GDM1 (cell line): ENCODE data around the gene ZNF385A.

Experiments
- DNase-seq: peaks from one replicate; lab custom pipeline; 2025; lab: John Stamatoyannopoulos, UW

ZNF385A gene, protein sequence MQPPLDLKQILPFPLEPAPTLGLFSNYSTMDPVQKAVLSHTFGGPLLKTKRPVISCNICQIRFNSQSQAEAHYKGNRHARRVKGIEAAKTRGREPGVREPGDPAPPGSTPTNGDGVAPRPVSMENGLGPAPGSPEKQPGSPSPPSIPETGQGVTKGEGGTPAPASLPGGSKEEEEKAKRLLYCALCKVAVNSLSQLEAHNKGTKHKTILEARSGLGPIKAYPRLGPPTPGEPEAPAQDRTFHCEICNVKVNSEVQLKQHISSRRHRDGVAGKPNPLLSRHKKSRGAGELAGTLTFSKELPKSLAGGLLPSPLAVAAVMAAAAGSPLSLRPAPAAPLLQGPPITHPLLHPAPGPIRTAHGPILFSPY

DNA sequence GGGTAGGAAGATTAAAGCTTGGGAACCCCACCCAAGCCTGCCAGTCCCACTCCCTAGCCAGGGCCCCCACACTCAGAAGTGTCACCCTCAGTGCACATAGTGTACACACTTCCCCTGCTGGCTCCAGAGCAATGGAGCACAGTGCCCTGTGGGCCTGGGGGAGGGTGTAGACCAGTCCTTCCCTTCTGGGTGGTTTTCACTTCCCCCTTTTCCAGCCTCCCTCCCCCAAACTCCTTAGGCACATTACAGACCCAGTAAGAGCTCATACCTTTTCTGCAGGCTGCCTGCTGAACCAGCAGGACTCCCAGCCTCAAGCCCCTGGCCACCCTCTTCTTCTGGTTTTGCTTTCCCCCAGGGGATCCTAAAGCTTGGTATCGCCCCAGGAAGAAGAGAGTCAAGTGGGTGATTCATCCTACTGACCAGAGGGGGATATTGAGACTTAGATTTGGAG lies at the start of gene ZNF385A:
Gene ZNF385A, minus strand, starts transcription at position 143 of the 451 bp plus-strand sequence. CDS start 219 bp downstream, outside the sequence.
- peak; percentile 84 for DNase-seq

DNA sequence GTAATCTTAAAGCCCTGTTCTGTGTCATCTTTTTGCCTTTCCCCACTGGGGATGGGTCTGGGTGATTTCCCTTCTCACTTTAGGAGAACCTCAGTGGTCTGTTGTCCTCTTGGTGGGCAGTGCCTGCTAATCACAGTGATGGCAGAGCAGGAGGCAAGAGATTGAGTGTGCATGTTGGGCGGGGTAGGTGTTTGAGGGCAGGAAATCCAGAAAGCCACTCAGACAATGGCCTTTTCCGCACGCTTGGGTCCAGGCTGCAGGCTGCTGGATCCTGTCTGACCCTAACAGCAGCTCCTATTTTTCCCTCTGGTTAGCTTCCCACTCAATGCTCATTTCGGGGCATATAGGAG lies 48.3 kb upstream of the ZNF385A start:
- DNase-seq: no peak

DNA sequence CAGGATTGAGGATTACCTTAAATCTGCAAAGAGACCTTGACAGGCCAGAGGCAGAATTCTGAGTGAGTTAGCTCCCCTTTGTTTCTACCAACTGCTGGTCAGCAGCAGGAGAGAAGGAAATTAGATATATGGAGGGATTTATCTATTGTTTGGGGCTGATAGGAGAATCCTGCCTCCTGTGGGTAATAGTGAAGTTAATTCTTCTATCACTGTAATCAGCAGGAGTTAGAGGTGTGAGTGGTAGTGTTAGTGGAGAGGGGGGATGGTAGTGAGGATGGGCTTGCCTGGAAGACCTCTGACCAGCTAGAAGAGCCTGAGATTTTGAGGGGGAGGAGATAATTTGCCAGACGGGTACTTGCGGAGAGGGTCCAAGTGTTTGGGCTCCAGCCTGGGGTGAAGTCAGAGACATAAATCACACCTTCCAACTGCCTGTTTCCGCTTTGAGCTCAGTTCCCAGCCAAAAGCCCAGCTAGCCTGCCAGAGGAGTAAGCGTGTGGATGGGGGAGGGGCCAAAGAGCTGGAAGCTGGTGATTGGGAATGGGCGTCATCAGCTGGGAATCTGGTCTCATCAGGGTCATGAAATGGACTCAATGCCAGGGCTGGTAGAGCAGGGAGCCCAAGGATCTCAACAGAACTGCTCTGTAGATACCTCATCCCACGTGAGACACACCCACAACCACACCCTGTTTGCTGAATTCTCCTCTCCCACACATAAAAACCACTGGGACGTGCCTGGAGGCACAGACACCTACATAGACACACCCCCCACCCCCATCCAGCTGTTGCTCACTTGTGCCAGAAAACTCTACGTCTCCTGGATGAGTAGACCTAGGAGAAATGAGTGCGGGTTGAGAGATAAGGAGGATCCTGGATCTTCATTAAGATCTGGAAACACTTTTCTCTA lies 47.6 kb upstream of the ZNF385A start:
- no peak for DNase-seq

DNA sequence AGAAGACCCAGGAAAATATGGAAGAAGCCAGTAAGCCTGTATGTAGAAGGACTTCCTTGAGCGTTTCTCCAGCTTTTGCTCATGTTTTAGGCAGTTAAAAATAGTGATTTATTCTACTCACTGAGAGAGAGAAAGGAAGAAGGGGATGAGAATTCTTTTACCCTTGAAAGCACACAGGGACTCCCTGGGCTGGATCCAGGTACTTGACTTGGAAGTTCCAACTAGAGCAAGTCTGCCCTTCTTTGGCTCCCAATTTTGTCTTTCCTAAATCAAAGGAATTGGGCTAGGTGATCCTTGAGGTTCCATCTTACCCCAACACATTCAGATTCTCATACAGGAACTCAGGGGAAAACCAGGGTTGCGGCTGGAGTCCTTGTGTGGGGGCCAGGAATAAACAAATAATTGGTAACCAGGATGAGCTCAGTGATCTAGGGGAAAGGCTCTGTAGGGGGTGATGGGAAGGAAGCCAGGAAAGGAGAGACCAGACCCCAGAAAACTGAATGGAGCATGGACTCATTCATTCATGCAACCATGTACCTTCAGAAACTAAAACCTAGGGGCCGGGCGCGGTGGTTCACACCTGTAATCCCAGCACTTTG lies 46.0 kb upstream of the ZNF385A start:
- no peak for DNase-seq

DNA sequence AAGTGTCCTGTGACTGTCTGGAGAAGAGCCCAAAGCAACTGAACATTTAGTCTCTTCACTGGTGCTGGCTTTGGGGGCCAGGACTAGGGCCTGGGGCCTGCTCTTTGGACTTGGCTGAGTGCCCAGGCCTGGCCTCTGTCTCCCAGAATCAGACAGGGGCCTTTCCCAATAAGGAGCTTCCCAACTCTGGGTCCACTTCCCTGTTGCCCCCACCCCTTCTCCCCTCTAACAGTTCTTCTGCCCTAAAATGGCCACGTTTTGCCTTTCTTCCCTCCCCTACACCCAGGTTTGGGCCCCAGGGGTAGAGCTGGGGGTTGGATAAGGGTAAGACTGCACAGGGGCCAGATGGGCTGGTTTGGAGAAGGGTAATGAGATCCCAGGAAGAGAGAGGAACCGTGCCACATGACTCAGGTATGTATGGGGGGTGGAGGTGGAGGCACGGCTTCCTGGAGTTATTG lies 44.5 kb upstream of the ZNF385A start:
- DNase-seq: no peak

DNA sequence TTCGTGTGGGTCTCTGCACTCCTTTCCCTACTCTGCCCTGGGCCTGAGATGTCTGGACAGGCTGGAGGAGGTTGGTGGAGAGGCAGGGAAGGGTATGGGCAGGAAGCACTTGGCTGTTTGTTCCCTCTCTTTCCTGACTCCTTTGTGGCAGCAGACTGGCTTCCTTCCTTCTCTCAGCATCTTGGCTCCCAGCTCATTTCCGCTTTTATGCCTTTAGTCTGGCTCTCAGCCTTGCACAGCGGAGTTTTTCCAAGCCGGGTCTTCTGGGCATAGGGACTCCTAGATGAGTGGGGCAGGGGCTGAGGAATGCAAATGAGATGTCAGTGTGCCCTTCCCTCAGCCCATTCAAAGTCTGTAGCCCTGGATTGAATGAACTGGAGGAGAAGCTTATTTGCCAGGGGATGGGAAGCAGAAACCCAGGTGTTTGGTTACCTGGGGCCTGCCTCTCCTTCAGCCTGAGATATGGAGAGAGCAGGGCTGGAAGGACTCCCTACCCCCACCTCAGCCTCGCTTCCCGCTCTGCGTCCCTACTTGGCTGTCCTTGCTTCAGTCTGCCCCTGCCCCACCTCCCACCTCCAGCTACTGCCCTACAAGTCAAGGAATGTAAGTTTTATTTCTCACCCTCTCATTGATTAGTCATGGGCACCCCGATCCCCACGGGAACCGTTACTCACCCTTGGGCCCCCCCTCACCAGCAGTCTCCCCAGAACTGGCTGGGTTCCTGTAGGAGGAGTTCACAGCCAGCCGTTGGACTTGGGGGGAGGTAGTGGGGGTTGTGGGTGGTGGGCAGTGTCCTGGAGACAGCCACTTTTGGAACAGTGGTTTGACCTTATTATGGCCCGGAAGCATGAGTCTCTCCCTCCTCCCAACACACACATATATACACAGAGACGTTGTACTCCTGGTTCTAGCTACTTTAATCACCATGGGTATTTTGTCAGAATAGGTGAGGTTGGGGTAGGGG lies 43.8 kb upstream of the ZNF385A start:
- peak; percentile 78 for DNase-seq

DNA sequence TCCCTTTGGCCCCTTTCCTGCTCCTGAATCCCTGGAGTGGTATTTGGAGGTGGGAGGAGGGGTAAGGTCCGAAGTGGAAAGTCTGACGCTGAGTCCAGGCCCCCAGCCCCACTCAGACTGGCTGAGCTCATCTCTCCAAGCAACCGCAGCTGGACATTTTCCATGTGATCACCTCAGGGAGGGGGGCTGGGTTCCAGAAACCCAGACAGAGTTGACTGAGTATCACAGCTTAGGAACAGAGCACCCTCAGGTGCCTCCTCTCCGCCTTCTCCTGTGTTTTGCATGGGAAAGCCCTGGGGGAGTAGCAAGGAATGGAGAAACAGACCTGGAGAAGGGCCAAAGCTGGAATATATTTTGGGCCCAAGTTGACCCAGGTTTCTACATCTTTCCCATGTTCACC lies 42.6 kb upstream of the ZNF385A start:
- DNase-seq: no peak

DNA sequence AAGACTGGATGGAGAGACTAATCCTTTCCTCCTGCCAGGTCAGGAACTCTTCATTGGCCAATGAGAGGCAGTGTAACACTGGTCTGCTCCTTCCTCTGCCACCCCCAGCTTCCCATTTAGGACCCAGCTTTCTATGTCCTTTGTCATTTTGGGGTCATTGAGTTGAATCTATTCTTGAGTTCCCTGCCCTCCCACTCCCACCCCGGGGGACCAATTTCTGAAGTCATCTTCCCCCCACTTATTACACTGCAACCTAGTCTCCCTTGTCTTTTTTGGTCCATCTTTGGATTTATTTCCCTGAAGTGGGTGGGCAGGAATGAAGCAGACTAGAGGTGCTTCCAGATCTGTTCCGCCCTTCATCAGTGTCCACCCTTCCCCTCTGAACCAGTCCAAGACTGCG lies 42.2 kb upstream of the ZNF385A start:
- DNase-seq: no peak

DNA sequence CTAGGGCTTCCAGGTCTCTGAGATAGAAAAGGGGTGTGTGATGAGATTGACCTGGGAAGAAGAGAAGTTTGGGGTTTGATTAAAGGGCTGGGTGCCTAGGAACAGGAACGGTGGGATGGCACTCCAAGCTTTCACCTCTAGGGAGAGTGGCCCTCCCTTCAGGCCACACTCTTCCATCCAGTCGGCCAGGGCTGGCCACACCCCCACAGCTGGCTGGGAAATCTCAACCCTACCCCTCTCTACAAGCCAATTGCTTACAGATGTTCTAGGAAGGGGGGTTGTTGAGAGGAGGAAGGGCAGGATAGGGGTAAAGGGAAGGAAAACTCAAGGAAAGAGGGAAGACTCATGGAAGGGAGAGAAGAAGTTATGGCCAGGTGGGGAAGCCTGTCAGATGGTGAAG lies 41.2 kb upstream of the ZNF385A start:
- no peak for DNase-seq

DNA sequence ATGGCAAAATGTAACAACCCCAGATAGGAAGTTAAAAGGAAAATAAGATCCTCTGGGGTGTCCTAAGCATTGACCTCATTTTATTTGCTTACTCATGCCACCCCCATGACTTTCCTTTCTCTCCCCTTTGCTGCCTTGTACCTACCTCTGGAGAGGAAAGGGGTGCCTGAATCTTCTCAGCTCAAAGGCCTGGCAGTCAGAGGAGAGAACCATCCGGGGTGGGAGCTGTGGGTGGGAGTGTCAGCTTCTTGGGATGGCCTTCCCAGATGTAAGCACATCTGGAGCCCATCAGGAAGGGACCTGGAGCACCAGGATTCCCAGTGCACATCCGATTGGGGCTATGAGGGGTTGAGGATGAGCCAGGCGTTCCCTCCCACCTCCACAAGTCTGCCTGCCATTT lies 39.7 kb upstream of the ZNF385A start:
- no peak for DNase-seq

DNA sequence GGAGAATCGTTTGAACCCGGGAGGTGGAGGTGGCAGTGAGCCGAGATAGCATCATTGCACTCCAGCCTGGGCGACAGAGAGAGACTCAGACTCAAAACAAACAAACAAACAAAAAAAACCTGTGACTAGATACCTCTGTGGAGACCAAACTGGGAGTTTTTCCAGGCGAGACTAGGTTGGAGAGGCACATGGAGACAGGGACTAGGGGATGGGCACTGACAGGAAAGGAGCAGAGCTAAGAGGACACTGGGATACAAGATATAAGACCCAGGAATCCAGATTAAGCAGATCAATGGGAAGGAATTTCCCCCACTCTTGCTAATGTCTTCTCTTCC lies 39.2 kb upstream of the ZNF385A start:
- no peak for DNase-seq

DNA sequence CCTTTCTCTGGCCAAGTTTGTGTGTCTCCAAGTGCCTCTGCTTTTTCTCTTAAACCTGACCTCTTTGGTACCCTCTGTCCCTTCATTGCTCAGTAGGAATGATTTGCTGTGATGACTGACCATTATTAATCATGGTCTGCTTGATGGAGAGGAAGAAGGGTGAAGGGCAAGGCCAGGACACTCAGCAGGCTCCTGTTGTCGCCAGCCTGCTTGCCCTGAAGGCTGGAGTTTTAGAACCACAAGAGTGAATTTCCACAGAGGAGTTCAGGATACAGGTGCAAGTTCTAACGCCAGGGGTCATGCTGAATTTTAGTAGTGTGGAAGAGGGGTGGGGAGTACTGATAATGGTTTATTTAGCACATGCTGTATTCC lies 37.3 kb upstream of the ZNF385A start:
- DNase-seq: no peak

DNA sequence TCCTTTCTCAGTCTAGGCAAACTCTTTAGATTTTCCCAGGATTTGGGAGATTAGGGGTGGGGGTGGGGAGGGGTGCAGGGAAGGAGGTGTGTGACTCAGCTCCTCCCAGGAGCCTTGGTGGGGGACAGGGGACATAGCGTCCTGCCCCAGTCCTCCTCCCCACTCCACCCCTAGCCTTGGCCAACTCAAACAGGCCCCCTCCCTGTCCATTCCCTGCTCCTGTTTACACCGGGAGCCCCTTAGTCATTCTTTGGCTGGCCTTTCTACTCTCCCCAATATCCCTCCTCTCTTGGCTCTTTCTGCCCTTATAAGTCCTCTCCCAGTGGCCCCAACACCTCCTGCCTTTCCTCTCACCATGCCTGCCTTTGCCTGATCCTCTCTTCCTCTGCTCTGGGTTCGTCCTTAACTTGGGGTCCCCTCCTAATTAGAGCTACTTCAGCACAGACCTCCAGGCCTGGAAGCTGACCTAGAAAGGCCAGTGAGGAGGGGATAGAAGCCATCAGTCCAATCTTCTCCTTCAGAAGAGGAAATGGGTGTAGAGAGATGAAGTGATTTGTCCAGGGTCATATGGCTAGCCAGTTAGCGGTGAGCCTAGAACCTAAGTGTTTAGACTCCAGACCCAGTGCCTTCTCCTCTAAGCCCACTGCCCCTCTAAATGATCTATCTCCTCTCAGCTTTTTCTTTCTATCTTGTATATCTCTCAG lies 36.8 kb upstream of the ZNF385A start:
- no peak for DNase-seq

DNA sequence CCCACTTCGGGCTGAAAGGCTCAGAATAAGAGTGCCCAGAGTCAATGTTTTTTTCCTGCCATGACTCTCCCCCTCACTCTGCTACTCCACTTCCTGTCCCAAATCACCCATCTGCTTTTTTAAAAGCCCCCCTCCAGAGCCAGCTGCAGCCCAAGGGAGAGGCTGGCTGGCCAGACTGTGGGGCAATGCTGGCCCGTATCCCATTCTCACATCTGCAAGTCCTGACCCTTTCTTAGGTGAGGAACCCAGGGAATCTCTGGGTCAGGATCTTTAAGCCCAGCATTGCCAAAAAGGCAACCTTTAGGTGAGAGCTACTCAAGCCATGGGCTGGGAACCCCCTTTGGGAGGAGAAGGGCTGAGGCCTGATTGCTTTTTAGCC lies 36.2 kb upstream of the ZNF385A start:
- no peak for DNase-seq

DNA sequence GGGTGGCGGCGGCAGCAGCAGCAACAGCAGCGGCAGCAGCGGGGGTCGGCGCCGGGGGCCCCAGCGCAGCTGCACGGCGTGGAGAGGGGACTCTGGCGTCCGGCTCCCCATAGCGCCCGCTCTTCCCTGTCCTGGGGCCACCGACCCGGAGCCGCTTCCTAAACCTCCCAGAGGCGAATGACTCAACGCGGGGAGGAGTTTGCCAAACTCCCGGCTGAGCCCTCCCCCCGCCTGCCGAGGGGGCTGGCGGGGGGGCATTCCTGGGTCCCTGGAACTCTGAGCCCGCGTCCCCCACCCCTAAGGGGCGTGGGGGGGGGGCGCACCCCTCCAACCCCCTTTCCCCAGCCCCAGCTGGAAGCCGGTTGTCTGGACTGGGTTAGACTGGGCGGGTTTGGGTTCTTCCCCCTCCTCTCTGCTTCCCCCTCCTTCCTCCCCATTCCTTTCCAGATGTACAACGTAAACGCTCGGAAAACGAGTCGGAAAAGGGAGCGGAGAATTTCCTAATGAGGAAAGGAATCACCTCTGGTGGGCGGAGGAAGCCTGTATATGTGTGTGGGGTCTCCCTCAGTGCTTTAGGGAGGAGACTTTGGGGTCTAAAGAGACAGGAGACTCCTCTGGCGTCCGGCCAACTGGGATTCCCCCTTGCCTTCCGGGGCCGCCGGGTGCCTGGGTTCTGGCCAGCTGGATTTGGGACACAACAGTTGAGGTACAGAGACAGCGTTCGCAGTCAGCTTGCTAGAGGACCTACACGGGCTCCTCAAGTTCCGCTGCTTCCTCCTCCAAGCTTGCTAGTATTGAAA lies 34.8 kb upstream of the ZNF385A start, which contains the start of gene ITGA5:
Gene ITGA5, minus strand, starts transcription at position 179 of the 800 bp plus-strand sequence. Its CDS starts 68 bp downstream, at position 111.
- no peak for DNase-seq

DNA sequence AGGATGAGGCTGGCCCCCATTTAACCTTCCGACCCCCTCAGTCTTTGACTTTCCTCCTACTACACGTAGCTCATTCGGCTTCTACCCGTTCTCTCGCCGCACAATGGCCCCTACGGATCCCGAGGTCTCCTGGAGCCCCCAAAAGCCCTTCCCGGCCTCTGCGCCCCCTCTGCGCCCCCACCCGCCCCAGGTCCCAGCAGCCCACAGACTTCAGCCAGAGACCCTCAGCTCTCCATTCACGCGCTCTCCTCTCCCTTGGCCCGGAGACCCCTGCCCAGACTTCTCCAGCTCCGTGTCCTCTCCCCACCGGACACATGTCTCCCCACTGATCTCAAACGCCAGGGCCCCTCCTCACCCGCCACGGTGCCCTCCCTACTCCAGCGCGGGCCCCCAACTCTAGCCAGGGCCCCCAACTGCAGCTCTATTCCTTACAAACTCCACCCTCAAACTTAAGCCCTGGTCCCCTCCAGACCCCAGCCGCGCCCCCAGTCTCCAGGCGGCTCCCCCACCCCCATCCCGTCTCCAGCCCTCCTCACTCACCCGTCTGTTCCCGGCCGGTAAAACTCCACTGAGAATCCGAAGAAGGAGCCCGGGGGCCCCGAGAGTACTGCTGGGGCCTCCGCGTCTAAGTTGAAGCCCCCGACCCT lies 34.0 kb upstream of the ZNF385A start:
- no peak for DNase-seq

DNA sequence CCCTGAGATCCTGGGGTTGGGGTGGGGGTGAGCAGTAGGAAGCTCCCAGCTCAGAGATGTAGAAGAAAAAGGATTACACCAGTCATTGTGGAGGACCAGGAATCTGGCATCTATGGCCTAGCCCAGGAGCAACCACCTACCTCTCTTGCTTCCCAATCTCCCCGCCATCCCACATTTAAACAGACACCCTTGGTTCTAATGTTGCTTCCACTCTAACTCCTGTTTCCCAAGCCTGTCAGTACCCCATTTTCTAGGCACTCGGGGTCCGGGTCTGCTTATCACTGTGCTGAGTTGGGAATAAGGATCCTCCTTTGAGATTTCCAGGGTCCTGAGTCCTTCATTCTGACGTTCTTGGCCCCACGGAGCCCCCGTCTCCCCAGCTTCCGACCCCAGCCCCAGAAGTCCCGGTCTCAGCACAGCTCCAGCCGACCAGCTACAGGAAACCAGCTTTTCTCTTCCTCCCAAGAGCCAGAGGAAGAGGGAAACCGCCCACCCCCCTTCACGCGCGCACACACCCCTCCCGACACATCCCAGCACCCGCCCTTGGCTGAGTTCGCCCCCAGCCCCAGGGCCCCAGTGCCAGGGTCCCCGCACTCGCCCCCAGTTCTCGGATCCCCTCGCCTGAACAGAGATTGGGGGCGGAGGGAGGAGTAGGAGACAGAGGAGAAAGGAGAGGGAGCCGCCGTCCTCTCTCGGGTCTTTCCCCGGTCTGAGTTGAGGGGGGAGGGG lies 33.3 kb upstream of the ZNF385A start:
- DNase-seq: no peak

DNA sequence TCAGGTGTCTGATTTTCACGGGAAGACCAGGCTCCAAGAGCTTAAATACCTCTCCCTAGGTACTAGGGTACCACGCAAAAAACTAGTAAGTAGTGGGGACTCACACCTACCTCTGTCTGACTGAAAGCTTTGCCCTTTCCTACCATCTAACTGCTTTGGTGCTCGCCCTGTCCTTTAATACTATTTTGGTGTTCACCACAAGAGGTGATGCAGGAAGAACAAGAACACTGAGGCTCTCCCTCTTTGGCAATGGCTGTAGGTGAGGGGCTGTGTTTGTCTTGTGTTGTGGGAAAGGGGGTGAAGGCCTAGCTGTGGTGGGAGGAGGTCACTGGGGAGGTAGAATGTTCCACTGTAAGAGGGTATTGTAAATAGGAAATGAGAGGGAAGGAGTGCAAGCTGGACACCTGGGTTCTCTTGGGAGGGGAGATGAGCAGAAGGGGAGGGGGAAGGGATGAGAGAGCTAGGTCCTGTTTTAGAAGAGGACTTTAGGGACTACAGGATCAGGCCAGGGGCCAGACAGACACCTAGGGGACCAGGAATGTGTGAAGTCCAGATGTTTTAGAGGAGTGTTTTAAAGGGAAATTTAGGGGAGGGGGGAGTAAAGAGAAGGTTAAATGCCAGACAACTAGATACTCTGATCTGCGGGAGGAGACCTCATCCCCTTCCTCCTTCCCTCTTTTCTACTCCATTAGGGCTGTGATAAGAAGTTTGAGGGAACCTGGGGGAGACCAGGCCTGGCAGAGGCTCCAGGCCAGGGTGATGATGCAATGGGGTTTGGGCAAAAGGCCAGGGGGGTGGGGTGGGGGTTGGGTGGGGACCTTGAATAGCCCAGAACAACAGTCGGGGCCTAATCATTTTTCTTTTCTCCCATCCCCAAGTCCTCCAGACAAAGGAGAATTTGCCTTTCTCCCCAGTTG lies 32.4 kb upstream of the ZNF385A start:
- no peak for DNase-seq
